Lung microvascular endothelial cell (primary cell): ENCODE results near the gene RABGAP1L. TPM values are rescaled to one million over a fixed set of nuclear protein-coding genes. Genes with fewer than 3 reads are reported as not detected.
"Not testable (repeated sequence)": the region's sequence is repeated elsewhere in the genome, so short reads cannot be mapped to it uniquely, and the experiment has no call there.

ENCODE experiments used
- DNase-seq, 2 donors: peaks; one replicate each; pipeline versions ENCODE4 v3.0.0 to v3.0.0-alpha.2; 2010; ENCODE audit warnings: low read depth in 2 of 2
- total RNA-seq: library from RNA; depleted of rRNA; stranded (reverse); fragments of >200 nt; gene quantifications from 2 replicates; pipeline ENCODE4 v1.2.1, GENCODE V29; 2014

The RABGAP1L gene
- total RNA-seq, 1 donor from 2014 or later: 27.0 TPM

DNA sequence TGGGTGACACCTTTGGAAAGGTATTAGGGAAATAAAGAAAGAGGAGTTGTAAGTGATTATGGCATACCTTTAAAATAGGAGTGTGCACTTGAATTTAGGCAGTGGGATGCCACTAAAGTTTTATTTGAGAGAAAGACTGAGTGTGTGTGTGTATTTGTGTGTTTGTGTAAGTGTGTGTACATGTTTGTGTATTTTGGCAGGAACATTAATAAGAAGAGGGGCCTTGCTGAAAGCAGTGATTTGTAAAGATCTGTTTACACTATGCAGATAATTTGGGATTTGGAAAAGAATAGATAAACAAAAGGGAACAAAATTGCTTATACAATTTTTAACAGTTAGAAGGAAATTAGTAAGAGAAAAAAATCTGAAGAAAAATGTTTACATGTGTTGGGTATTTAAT, 409.2 kb downstream of the RABGAP1L start:
- DNase-seq: no peak

DNA sequence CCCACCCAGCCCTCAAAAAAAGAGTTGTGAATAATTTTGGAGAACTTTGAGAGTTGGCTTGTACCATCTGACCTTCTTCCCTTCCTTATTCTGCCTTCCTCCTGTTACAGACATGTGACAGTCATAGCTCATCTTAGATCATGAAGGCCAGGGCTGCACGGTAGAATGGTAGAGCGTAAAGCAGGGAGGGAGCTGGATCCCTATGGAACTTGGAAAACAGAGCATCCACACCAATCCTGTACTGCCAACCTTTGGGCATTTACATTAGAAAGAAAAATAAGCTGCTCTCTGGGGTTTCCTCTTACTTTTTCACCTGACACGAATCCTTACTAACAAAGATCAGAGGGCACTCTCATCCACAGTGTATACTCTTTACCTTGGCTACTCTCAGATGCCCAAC, 409.9 kb downstream of the RABGAP1L start:
- DNase-seq: no peak

DNA sequence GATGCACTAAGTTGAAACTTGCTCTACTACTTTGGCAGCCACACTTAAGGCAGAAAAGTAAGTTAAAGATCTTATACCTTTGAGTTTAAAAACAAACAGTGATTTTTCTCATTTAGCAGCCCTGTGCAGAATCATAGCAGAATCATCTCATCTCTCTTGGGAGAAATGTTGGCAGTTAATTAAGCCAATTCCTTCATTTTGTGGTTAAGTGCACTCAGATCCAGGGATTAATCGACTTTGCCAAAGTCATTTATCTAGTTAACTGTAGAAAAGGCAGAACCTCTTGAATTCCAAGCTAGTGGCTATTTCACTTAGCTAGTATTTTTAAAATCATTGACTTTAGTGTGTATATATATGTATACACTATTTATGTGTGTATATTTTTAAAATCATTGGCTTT, 413.5 kb downstream of the RABGAP1L start:
- no peak for DNase-seq

DNA sequence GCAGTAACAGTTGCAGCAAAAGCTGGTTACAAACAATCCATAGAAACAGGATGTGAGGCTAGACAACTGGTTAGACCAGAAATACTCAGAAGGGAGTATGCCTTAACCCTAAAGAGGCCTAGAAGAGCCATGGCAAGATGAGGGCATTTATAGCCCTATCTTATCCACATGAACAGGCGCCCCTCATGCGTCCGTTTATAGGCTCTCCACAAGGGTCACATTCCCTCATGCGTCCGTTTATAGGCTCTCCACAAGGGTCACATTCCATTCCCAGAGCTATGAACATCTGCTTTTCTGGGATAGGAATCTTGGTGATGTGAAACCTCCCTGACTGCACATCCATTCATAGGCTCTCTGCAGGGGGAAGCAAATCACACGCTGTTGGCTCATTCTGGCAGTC, 416.8 kb downstream of the RABGAP1L start:
- not testable (repeated sequence) for DNase-seq

DNA sequence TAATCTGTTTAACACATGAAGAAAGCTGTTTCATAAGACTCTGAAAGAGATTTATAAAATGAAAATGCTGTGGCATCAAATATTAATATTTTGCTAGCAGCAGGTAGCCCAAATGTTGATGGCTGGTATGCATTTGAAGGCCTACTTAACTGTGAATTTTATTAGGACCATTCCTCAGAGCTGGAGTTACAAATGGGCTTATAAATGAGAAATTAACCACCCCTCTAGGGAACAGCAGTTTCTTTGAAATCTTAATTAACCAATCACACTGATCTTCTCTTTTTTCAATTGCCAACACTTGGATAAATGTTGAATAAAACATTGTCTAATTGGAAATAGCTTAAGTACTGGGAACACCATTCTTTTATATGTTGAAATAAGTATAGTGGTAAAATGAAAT, 418.4 kb downstream of the RABGAP1L start:
- DNase-seq: no peak

DNA sequence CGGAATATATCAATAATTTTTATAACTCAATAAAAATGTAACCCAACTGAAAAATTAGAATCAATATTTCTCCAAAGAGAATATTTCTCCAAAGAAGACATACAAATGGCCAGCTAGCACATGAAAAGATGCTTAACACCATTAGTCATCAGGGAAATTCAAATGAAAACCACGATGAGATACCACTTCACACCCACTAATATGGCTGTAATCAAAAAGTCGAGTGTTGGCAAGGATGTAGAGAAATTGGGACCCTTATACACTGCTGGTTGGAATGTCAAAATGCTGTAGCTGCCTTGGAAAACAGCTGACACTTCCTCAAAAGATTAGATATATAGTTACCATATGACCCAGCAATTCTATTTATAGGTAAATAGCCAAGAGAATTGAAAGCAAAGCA, 421.5 kb downstream of the RABGAP1L start:
- no peak for DNase-seq

DNA sequence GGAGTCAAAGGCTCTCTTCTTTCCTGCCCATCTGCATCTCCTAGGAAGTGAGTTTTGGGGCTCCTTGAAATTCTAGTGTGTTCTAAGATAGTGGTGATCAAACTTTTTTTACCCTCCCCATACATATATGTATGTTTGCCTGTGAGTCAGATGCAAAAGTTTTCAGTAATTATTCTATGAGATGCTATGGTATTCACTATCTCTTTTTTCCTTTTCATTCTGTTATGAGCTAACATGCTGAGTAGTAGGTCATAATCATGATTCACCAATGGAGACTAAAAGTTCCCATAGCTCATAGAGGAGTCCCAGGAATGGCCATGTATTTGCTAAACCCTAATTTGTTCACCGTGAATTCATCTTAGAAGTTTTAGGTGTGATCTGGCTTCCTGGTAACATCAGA, 424.0 kb downstream of the RABGAP1L start:
- no peak for DNase-seq

DNA sequence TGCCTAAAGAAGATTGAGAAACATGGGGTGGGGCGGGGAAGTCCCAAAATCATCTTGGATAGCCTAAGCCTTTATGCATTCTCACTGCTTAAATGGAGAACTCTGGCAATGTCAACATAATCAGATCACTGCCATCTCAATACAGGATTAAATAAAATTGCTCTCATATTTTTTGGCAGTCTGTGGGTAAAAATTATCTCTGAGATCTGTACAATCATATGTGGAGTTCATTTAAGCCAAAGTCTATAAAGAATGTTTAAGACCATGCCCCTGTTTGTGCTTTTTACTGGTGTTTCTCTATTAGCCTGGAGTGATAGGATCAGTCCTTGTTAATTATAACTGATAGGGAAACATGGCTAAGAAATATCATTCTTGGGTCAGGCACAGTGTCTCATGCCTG, 424.8 kb downstream of the RABGAP1L start:
- DNase-seq: no peak

DNA sequence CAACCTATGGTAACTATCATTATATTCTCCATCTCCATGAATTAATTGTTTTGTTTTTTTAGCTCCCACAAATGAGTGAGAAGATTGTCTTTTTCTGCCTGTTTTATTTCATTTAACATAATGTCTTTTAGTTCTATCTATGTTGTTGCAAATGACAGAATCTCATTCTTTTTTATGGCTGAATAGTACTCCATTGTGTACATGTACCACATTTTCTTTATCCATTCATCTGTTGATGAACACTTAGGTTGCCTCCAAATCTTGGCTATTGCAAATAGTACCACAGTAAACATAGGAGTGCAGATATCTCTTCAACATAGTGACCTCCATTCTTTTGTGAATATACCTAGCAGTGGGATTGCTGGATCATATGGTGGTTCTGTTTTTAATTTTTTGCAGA, 429.3 kb downstream of the RABGAP1L start:
- DNase-seq: not testable (repeated sequence)

DNA sequence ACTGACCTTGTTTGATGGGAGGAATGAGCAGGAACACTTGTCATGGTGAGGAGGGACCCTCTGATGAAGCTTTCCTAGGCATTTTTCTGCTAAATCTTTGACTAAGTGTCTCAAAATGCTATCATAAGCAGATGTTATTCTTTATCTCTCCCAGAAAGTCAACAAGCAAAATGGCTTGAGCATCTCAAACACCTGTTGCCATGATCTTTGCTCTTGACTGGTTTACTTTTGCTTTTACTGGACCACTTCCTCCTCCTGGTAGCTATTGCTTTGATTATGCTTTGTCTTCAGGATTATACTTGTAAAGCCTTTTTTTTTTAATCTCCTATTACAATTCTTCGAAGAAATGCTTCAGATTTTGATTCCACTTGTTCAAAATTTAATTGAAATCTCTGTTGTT, 445.9 kb downstream of the RABGAP1L start:
- DNase-seq: no peak

DNA sequence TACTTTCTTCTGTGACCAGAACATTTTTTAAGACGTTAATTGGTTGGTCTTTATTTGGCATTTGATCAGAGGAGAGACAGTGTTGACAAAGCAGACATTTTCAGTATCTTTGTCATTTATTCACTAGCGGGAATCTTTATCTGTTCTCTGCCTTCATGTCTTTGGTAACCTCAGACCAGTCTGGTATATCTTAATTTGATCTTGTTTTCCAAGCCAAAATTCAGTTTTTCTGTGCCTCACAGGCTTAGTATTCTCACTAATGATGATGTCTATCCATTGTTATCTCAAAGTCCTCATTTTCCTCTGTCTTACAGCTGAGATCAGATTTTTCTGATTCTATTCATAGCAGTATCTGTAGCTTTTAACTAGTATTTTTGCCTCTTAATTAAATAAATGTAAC, 447.2 kb downstream of the RABGAP1L start:
- DNase-seq: no peak

DNA sequence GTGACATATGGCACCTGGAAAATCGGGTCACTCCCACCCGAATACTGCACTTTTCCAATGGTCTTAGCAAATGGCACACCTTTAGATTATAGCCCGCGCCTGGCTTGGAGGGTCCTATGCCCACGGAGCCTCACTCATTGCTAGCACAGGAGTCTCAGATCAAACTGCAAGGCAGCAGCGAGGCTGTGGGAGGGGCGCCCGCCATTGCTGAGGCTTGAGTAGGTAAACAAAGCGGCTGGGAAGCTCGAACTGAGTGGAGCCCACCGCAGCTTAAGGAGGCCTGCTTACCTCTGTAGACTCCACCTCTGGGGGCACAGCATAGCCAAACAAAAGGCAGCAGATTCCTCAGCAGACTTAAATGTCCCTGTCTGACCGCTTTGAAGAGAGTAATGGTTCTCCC, 458.6 kb downstream of the RABGAP1L start:
- DNase-seq: not testable (repeated sequence)

DNA sequence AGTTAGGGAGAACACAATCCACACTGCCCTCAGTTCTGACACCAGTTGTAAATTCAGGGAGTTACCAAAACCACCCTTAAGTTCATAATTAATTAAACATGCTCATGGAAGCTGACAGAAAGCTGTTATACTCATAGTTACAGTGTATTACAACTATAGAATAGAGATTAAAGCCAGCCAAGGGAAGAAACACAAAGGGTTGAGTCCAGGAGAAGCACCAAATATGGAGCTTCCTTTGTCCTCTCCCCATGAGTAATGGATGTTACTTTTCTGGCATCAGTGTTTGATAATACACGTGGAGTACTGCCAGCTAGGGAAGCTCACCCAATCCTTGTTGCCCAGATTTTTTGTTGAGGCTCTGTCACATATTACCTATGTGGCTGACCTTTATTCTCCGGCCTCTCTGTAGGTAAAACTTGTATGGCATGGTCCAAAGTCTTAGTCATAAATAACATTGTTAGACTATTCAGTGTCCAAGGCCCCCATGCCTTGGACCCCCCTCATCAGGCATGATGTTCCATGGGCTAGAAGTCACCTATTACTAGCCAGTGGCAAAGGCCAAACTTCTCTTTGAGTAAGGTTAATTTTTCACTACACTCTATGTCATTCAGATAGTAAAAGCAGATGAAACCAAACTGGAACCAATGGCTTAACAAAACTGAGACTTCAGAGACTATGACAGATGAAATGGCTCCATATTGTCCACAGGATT, 464.2 kb downstream of the RABGAP1L start:
- DNase-seq: no peak

DNA sequence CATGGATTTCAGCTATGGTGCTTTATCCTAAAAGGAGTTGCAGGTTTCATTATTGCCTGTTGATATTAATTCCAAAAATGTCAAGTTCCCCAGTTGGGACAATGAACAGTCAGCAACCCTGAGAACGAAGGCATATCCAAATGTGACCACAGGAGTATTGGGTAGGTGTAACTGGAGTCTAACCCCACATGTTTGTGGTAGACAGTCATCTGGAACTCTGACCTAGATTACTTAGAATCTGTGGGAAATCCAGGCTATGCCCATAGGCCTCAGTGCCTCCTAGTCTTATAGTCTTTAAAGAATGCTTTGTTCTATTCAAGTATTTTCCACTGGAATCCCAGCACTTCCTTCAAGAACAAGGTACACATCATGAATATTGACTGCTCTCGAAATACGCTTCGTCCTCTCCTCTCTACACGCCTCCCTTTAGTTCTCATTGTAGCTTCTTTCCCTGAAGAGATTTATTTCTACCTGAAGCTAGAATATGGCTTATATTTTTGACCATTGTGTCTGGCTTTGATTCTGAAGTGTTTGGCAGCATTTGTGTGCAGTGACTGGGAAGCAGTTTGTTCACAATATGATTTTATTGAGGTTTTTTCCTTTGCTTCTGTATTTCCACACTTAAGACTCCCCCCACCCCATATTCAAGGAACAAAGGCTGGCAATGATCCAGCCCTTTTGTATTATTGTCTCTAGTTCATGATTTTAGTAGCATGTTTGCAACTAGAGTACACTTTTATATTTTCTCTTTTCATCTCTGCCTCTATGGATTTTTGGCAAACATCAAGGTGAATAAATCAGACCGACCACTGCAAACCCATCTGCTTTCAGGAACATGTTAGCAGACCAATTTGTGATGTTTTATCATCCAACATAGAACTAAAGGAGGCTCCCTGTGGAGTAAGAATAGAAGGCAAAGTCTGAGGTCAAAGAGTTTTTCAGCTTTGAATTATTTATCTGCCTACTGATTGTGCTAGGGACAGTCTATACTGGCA, 467.0 kb downstream of the RABGAP1L start:
- no peak for DNase-seq

DNA sequence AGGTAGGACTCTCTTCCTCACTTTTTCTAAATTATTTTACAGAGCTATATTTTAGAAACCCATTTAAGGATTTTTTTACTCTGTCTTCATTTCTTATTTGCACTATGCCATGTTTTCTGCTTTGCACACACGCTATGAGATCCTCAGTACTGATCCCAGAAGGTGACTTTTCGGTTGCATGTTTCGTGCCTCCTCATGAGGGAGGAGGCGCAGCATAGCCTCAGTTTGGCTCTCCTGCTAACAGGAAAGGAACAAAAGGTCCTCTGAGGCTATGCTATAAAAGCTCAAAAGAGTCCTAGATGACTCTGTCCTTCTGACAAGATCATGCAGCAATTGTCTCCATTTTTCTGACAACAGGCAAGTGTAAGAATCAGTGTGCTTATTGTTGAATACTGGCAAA, 478.2 kb downstream of the RABGAP1L start:
- DNase-seq: no peak

DNA sequence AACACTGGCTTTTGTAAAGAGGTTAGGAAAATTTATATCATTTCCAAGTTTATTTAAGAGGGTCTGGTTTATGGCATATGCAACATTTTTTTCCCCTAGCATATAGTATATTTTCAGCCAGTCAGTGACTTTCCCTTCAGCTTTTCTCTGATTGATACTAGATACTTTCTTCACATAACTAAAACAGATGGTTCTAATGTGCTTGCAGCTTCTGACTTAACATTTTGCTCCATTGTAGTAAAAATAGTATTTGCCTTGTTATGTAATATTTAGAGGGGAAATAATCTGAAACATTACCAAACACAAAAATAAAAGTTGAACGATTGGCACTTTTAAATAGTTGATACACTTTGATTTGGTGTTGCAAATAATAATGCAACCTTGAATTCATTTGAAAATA, 480.1 kb downstream of the RABGAP1L start:
- DNase-seq: no peak

DNA sequence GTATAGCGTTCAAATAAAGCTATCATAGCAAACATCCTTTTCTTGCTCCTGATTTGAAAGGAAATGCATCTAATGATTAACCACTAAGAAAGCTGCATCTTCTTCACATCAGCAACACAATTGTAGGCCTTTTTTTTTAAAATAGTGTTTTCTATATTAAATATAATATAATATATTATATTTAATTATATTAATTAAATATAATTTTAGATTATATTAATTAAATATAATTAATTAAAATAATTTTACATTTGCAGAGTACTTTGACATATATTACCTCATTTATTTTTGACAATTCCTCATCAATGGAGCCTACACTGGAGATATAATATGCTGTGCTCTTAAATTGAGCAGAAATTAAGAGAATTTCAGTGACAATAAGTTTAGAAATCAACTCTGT, 481.5 kb downstream of the RABGAP1L start:
- DNase-seq: no peak

DNA sequence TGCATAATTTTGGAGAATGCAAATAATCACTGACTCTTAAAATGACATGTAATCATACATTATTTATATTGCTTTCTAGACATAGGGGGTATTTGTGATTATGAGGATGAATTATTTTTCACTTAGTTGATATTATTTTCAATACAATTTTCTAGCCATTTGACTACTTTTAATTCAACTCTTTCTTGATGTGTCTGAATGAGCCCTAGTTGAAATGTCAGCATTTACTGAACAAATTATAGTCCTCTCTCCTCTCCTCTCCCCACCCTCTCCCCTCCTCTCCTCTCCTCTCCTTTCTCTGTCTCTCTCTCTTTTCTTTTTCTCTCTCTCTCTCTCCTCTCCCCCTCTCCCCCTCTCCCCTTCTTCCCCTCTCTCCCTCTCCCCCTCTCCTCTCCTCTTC, 483.1 kb downstream of the RABGAP1L start:
- DNase-seq: no peak

DNA sequence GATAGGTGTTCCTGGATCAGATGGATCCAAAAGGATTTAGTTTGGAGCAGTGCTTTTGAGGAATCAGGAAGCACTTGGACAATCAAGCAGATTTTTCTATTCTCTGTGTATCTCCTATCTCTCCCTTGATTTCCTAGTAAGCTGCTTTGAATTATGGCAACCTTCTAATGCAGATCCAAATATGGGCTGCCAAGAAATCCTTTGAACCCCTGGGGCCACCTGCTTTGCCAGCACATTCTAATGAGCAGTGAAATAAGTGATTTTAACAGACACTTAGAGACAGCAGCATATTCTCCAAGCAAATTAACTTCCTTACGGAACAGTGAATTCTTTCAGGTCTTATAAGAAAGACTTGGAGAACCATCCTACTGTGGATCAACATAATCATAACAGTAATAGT, 483.9 kb downstream of the RABGAP1L start:
- no peak for DNase-seq

DNA sequence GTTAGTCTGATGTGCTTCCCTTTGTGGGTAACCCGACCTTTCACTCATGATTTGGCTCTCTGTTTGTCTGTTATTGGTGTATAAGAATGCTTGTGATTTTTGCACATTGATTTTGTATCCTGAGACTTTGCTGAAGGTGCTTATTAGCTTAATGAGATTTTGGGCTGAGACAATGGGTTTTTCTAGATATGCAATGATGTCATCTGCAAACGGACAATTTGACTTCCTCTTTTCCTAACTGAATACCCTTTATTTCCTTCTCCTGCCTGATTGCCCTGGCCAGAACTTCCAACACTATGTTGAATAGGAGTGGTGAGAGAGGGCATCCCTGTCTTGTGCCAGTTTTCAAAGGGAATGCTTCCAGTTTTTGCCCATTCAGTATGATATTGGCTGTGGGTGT, 490.3 kb downstream of the RABGAP1L start:
- DNase-seq: not testable (repeated sequence)

DNA sequence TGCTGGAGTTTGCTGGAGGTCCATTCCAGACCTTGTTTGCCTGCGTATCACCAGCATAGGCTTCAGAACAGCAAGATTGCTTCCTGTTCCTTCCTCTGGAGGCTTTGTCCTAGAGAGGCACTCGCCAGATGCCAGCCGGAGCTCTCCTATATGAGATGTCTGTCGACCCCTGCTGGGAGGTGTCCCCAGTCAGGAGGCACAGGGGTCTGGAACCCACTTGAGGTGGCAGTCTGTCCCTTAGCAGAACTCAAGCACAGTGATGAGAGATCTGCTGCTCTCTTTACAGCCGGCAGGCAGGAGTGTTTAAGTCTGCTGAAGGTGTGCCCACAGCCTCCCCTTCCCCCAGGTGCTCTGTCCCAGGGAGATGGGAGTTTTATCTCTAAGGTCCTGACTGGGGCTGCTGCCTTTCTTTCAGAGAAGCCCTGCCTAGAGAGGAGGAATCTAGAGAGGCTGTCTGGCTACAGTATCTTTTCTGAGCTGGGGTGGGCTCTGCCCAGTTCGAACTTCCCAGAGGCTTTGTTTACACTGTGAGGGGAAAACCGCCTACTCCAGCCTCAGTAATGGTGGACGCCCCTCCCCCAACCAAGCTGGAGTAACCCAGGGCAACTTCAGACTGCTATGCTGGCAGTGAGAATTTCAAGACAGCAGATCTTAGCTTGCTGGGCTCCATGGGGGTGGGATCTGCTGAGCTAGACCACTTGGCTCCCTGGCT, 493.4 kb downstream of the RABGAP1L start:
- DNase-seq: no peak

DNA sequence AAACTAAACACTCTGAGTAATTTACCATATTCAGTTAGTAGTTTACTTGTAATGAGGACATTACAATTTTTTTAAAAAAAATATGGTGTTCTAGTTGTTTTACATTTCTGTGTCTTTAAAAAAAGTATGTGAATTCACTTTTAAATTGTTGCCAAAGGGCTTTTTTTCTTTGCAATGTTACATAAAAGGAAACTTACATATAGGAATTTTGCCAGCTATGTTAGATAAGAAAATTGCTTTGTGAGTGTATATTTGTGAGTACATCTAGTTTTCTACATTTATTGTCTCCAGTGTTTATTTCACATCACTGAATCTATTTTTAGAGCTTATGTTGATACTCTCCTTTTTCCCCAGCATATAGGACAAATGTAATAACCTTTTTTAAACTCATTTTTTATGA, 495.2 kb downstream of the RABGAP1L start:
- DNase-seq: no peak
